Endothelial cell of umbilical vein (primary cell): Measurements from ENCODE around the gene TMEM19. TPM values are rescaled to one million over a fixed set of nuclear protein-coding genes. Genes with fewer than 3 reads are reported as not detected.
"Not testable (repeated sequence)": the region's sequence is repeated elsewhere in the genome, so short reads cannot be mapped to it uniquely, and the experiment has no call there.

Experiments used
- BruUV-seq: library from RNA; stranded (reverse); fragments of 400-500 nt; replicated peaks from 2 replicates; lab custom pipeline; 2021; lab: Mats Ljungman, UMichigan
- CTCF ChIA-PET: fragments of 300-600, 350-600 bp; sonication (Branson Sonifier 250); formaldehyde crosslinking; loops from one replicate; lab custom pipeline; 2021; ENCODE audit warnings: antibody characterized with exemption, inconsistent platforms; lab: Charles Lee
- POLR2A ChIA-PET: fragments of 300-600, 350-600 bp; sonication (Branson Sonifier 250); formaldehyde crosslinking; loops from one replicate; lab custom pipeline; 2021; ENCODE audit warnings: antibody characterized with exemption, inconsistent platforms; lab: Charles Lee
- DNase-seq: peaks from one replicate; pipeline ENCODE4 v3.0.0-alpha.2; 2011; ENCODE audit warnings: low read depth, low spot score
- FAIRE-seq: peaks from 2 replicates; lab custom pipeline; 2011; peaks lifted over from hg19 to GRCh38; lab: Jason Lieb, UNC
- H2AFZ ChIP-seq: 2 replicates; pipeline ENCODE4 v1.6.0; 2012; ENCODE audit warnings: low read depth, low read length, control low read depth, inconsistent platforms
- H3K27ac ChIP-seq: 2 replicates; pipeline ENCODE4 v1.5.1; 2011; ENCODE audit warnings: low read depth, mild to moderate bottlenecking, control low read depth, low read length, moderate library complexity; ENCODE audit not compliant: insufficient read depth
- H3K27me3 ChIP-seq, 2 experiments: 2 replicates each; pipeline versions ENCODE4 v1.6.0 to v1.6.1; 2011; ENCODE audit warnings: low read length in 2 of 2, mixed read lengths in 1 of 2; ENCODE audit not compliant: control insufficient read depth in 2 of 2, insufficient read depth in 2 of 2
- H3K36me3 ChIP-seq, 2 experiments: 2 replicates in 1 of 2; 3 replicates in 1 of 2; pipeline ENCODE4 v1.5.1; 2011; ENCODE audit warnings: low read length in 2 of 2, mild to moderate bottlenecking in 1 of 2, moderate library complexity in 1 of 2; ENCODE audit not compliant: control insufficient read depth in 2 of 2, insufficient read depth in 2 of 2; ENCODE audit errors: extremely low read depth in 1 of 2
- H3K4me1 ChIP-seq: 3 replicates; pipeline ENCODE4 v1.5.1; 2011; ENCODE audit warnings: mild to moderate bottlenecking, low read length; ENCODE audit not compliant: control insufficient read depth, insufficient read depth; ENCODE audit errors: extremely low read depth
- H3K4me2 ChIP-seq: 2 replicates; pipeline ENCODE4 v1.6.1; 2011; ENCODE audit warnings: low read length, control low read depth, mixed read lengths; ENCODE audit not compliant: insufficient read depth
- H3K4me3 ChIP-seq, 3 experiments: fragments of 200-600 bp in 1 of 3; sonication (generic), shearing (Covaris generic) in 1 of 3; replicated peaks in 1 of 3; 2 replicates each; pipeline ENCODE4 v1.5.1; 2011 to 2016; ENCODE audit warnings: control low read depth in 3 of 3, low read length in 3 of 3, mild to moderate bottlenecking in 2 of 3, inconsistent platforms in 1 of 3, low read depth in 1 of 3, moderate library complexity in 1 of 3; ENCODE audit not compliant: insufficient read depth in 1 of 3
- H3K79me2 ChIP-seq: 2 replicates; pipeline ENCODE4 v1.6.0; 2012; ENCODE audit warnings: low read length, inconsistent platforms; ENCODE audit not compliant: control insufficient read depth, insufficient read depth
- H3K9ac ChIP-seq: replicated peaks from 2 replicates; pipeline ENCODE3; 2011; ENCODE audit warnings: low read length, control low read depth; ENCODE audit not compliant: insufficient read depth; ENCODE audit errors: extremely low read depth
- H3K9me1 ChIP-seq: replicated peaks from 3 replicates; pipeline ENCODE4 v1.6.0; 2011; ENCODE audit warnings: mild to moderate bottlenecking, low read length; ENCODE audit not compliant: control insufficient read depth, insufficient read depth; ENCODE audit errors: extremely low read depth
- H3K9me3 ChIP-seq: replicated peaks from 2 replicates; pipeline ENCODE4 v1.5.1; 2012; ENCODE audit warnings: low read length, inconsistent platforms; ENCODE audit not compliant: control insufficient read depth, insufficient read depth
- H4K20me1 ChIP-seq: replicated peaks from 2 replicates; pipeline ENCODE3; 2011; ENCODE audit warnings: mild to moderate bottlenecking, low read length; ENCODE audit not compliant: control insufficient read depth, insufficient read depth; ENCODE audit errors: extremely low read depth
- EZH2 ChIP-seq: IDR thresholded peaks from 2 replicates; pipeline ENCODE4 v1.6.1; 2012; ENCODE audit warnings: borderline replicate concordance, low read depth, mild to moderate bottlenecking, moderate library complexity, low read length, inconsistent platforms; ENCODE audit not compliant: severe bottlenecking
- FOS ChIP-seq: IDR thresholded peaks from 2 replicates; pipeline ENCODE4 v1.6.1; 2011; ENCODE audit warnings: mild to moderate bottlenecking, low read length, moderate library complexity, borderline replicate concordance; ENCODE audit not compliant: insufficient read depth
- GATA2 ChIP-seq: IDR thresholded peaks from 2 replicates; pipeline ENCODE4 v1.7.0; 2011; ENCODE audit warnings: low read depth, mild to moderate bottlenecking, moderate library complexity, mixed read lengths, low read length; ENCODE audit not compliant: insufficient read length, insufficient read depth
- JUN ChIP-seq: IDR thresholded peaks from 2 replicates; pipeline ENCODE4 v1.6.1; 2011; ENCODE audit warnings: borderline replicate concordance, low read depth; ENCODE audit not compliant: insufficient read length, insufficient read depth
- MYC ChIP-seq: IDR thresholded peaks from one replicate; pipeline ENCODE4 v1.6.1; 2011; ENCODE audit warnings: mild to moderate bottlenecking, low read depth, low read length
- POLR2A ChIP-seq: IDR thresholded peaks from 2 replicates; pipeline ENCODE4 v1.6.1; 2012; ENCODE audit warnings: low read depth, mild to moderate bottlenecking, control low read depth, low read length
- POLR2AphosphoS5 ChIP-seq: IDR thresholded peaks from 2 replicates; pipeline ENCODE4 v1.6.1; 2012; ENCODE audit warnings: low read depth, mild to moderate bottlenecking, control low read depth, low read length, moderate library complexity; ENCODE audit not compliant: insufficient read depth
- dilution Hi-C: fragments of 300-500 bp; cut with MboI; formaldehyde crosslinking; loops from one replicate; pipeline ENCODE4 v1.15.0; 2019; ENCODE audit warnings: low sequenced_read_pairs; ENCODE audit not compliant: extremely low pct_ligation_motif_present
- intact Hi-C: fragments of 100-400 bp; cut with micrococcal nuclease; formaldehyde crosslinking; loops from one replicate; pipeline ENCODE4 v1.10.0; 2022
- polyA plus RNA-seq, 4 experiments: library from polyadenylated mRNA; depleted of rRNA in 3 of 4; stranded (reverse) in 3 of 4; unstranded in 1 of 4; fragments of >200 nt; gene quantifications; 2 replicates each; pipeline versions ENCODE4 v1.2.1 to v1.2.3, GENCODE V29; 2011 to 2012; ENCODE audit warnings: missing spikeins in 1 of 4
- total RNA-seq: library from RNA; stranded (reverse); gene quantifications from 2 replicates; pipeline ENCODE4 v1.2.3, GENCODE V29; 2021
- TF ChIP-seq, protein P1 (sequence below): IDR thresholded peaks from 2 replicates; pipeline ENCODE4 v1.6.1; 2011; ENCODE audit not compliant: insufficient read depth, insufficient read length
- TF ChIP-seq, protein P2 (sequence below), 2 donors: IDR thresholded peaks; 1 replicate in 1 of 2; 2 replicates in 1 of 2; pipeline ENCODE4 v1.5.1; 2011; ENCODE audit warnings: low read length in 2 of 2, mild to moderate bottlenecking in 2 of 2, moderate library complexity in 2 of 2, control low read depth in 1 of 2, inconsistent platforms in 1 of 2, low read depth in 1 of 2; ENCODE audit not compliant: insufficient read depth in 1 of 2; ENCODE audit errors: extremely low read depth in 1 of 2

Gene TMEM19
- total and polyA plus RNA-seq, 2 donors (not counting 3 experiments of a cell fraction or from before 2014, with no cell fraction given) = 20.4 to 23.8 TPM

DNA sequence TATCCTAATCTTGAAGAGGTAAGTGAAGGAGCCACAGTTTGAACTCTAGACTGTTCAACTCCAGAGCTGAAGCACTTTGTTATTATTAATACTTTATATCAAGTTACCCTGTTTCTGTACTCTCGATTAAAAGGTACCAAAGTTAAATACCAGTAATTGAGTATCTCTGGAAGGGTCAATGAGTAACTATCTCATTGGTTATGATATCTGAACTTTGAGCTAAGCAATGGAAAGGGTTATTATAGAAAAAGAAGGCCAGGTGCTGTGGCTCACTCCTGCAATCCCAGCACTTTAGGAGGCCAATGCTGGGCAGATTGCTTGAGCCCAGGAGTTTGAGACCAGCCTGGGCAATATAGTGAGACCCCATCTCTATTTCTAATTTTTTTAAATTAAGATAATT is 9.9 kb downstream of the TMEM19 start:
- H3K9ac ChIP-seq = no peak overlapping the region
- POLR2A ChIA-PET = no interaction called here
- H3K4me1 ChIP-seq = no peaks in the 10 kb centered on the region
- H3K27ac ChIP-seq = no peak overlapping the region
- no peaks in the 10 kb centered on the region for H3K79me2 ChIP-seq
- no peaks in the 10 kb centered on the region for H3K27me3 ChIP-seq
- intact Hi-C loops (no loop called here), dilution Hi-C loops (no loop called here)
- CTCF ChIA-PET = interaction anchor here (0.5 kb wide), 1 partner anchor 58 kb away, joined by 3 read pairs; no protein-coding TSS in a partner anchor
- no TSS peak for BruUV-seq
- H3K4me3 ChIP-seq = no peak overlapping the region
- TF ChIP-seq, protein P1, sequence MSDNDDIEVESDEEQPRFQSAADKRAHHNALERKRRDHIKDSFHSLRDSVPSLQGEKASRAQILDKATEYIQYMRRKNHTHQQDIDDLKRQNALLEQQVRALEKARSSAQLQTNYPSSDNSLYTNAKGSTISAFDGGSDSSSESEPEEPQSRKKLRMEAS = no peak
- TF ChIP-seq FOS (no peak), POLR2AphosphoS5 (no peak), GATA2 (no peak), EZH2 (no peak), JUN (no peak), MYC (no peak), POLR2A (no peak)
- TF ChIP-seq, protein P2, sequence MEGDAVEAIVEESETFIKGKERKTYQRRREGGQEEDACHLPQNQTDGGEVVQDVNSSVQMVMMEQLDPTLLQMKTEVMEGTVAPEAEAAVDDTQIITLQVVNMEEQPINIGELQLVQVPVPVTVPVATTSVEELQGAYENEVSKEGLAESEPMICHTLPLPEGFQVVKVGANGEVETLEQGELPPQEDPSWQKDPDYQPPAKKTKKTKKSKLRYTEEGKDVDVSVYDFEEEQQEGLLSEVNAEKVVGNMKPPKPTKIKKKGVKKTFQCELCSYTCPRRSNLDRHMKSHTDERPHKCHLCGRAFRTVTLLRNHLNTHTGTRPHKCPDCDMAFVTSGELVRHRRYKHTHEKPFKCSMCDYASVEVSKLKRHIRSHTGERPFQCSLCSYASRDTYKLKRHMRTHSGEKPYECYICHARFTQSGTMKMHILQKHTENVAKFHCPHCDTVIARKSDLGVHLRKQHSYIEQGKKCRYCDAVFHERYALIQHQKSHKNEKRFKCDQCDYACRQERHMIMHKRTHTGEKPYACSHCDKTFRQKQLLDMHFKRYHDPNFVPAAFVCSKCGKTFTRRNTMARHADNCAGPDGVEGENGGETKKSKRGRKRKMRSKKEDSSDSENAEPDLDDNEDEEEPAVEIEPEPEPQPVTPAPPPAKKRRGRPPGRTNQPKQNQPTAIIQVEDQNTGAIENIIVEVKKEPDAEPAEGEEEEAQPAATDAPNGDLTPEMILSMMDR (IDR thresholded peaks at IDR 0.05; ENCODE audit: extremely low read depth in 1 of 2, insufficient read depth in 1 of 2, low read depth in 1 of 2, low read length in 2 of 2) = no peak
- peaks cover 1 to 3% of the 10 kb centered on the region in 2 experiments for H3K36me3 ChIP-seq
- H2AFZ ChIP-seq = no peak overlapping the region
- H3K9me3 ChIP-seq = no peaks in the 10 kb centered on the region
- H3K9me1 ChIP-seq = no peaks in the 10 kb centered on the region
- H3K4me2 ChIP-seq = no peak overlapping the region
- no peak for DNase-seq
- H4K20me1 ChIP-seq = no peaks in the 10 kb centered on the region
- no peak for FAIRE-seq

DNA sequence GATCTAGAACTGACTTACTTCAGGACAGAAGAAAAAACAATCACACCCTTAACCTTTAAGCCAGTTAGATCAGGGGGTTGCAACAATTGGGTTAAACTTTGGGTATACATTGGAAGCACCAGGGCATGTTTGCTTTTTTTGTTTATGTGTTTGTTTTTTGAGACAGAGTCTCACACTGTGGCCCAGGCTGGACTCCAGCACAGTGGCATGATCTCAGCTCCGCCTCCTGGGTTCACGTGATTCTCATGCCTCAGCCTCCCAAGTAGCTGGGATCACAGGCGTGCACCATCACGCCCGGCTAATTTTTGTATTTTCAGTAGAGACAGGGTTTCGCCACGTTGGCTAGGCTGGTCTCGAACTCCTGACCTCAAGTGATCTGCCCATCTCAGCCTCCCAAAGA is 16.3 kb downstream of the TMEM19 start:
- H3K9me1 ChIP-seq, H3K9me3 ChIP-seq, H3K9ac ChIP-seq, DNase-seq, H3K4me1 ChIP-seq, CTCF ChIA-PET, H3K79me2 ChIP-seq, dilution Hi-C loops, H3K36me3 ChIP-seq, intact Hi-C loops, H3K4me2 ChIP-seq, H3K27me3 ChIP-seq, H3K4me3 ChIP-seq, BruUV-seq, POLR2A ChIA-PET, H3K27ac ChIP-seq, H4K20me1 ChIP-seq, H2AFZ ChIP-seq, FAIRE-seq: not testable (repeated sequence)
